ENCODE measurements around the gene NHERF1. TPM values are rescaled to one million over a fixed set of nuclear protein-coding genes. Genes with fewer than 3 reads are reported as not detected.

The NHERF1 gene
- total and polyA plus RNA-seq, 2 donors (not counting 3 experiments of a cell fraction or from before 2014, with no cell fraction given) = 24.4 to 26.9 TPM

DNA sequence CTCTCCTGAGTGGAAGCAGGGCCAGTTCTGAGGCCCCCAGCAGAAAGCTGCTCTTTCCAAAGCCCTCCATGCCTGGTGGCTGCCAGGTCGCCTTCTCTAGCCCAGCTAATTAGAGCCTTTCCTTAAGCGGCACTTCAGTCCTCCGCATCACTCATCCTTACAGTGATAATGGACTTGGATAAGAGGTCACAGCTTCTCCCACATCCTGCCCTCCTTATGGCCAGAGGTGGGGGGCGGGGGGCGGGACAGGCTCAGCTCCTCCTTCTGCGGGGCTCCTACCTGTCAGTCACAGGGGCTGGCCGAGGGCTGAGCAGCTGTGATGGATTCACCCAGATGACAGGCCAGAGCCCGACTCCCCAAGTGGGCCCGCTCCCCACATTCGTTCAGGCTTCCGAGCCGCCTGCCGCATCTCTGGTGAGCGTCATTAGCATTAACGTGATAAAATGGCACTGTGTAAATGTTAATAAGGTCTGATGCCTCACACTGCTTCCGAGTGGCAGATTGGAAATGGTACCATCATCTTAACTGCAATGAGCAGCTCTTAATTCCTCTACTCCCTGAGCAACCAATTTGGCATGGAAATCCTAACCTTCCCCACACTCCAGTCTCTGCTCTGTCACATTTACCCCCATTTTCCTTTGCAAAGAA is 70.0 kb downstream of the NHERF1 start:
- dilution Hi-C loops (cut with MboI; ENCODE audit: extremely low pct_ligation_motif_present, low sequenced_read_pairs) (no loop called here), intact Hi-C loops (cut with micrococcal nuclease) (no loop called here)
- FAIRE-seq (no peak), DNase-seq (ENCODE audit: low read depth, low spot score) (no peak)
- BruUV-seq (replicated peaks) = no TSS peak
- Histone ChIP-seq H3K79me2 (ENCODE audit: control insufficient read depth, insufficient read depth, low read length) (no peaks in the 10 kb centered on the region), H3K9me1 (replicated peaks; ENCODE audit: control insufficient read depth, extremely low read depth, insufficient read depth, low read length) (no peaks in the 10 kb centered on the region), H3K27ac (ENCODE audit: insufficient read depth, low read depth, low read length) (no peak overlapping the region), H3K4me1 (ENCODE audit: control insufficient read depth, extremely low read depth, insufficient read depth, low read length) (no peaks in the 10 kb centered on the region), H2AFZ (ENCODE audit: low read depth, low read length) (no peak overlapping the region), H3K4me3 (replicated peaks in 1 of 3; ENCODE audit: insufficient read depth in 1 of 3, low read depth in 1 of 3, low read length in 3 of 3) (no peak overlapping the region), H3K4me2 (ENCODE audit: insufficient read depth, low read length) (no peak overlapping the region), H3K9me3 (replicated peaks; ENCODE audit: control insufficient read depth, insufficient read depth, low read length) (no peaks in the 10 kb centered on the region), H3K9ac (replicated peaks; ENCODE audit: extremely low read depth, insufficient read depth, low read length) (no peak overlapping the region), H3K27me3 (ENCODE audit: control insufficient read depth in 2 of 2, insufficient read depth in 2 of 2, low read length in 2 of 2) (no peaks in the 10 kb centered on the region), H3K36me3 (ENCODE audit: control insufficient read depth in 2 of 2, extremely low read depth in 1 of 2, insufficient read depth in 2 of 2, low read length in 2 of 2) (peaks cover 0 to 10% of the 10 kb centered on the region in 2 experiments), H4K20me1 (replicated peaks; ENCODE audit: control insufficient read depth, extremely low read depth, insufficient read depth, low read length) (no peaks in the 10 kb centered on the region)
- CTCF ChIA-PET = interaction anchor here (0.8 to 1.3 kb wide), 3 partner anchors 28 to 147 kb away, joined by 3 to 4 read pairs (median 3); partner anchors contain the start of gene GRIN2C
- no peak for TF ChIP-seq EZH2 (IDR thresholded peaks at IDR 0.05; ENCODE audit: borderline replicate concordance, low read depth, low read length, severe bottlenecking)
- no peak for TF ChIP-seq POLR2A (IDR thresholded peaks at IDR 0.05; ENCODE audit: low read depth, low read length)
- TF ChIP-seq, protein P1, sequence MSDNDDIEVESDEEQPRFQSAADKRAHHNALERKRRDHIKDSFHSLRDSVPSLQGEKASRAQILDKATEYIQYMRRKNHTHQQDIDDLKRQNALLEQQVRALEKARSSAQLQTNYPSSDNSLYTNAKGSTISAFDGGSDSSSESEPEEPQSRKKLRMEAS (IDR thresholded peaks at IDR 0.05; ENCODE audit: insufficient read depth, insufficient read length) = no peak
- TF ChIP-seq JUN (IDR thresholded peaks at IDR 0.05; ENCODE audit: borderline replicate concordance, insufficient read depth, insufficient read length, low read depth) = no peak
- TF ChIP-seq, protein P2, sequence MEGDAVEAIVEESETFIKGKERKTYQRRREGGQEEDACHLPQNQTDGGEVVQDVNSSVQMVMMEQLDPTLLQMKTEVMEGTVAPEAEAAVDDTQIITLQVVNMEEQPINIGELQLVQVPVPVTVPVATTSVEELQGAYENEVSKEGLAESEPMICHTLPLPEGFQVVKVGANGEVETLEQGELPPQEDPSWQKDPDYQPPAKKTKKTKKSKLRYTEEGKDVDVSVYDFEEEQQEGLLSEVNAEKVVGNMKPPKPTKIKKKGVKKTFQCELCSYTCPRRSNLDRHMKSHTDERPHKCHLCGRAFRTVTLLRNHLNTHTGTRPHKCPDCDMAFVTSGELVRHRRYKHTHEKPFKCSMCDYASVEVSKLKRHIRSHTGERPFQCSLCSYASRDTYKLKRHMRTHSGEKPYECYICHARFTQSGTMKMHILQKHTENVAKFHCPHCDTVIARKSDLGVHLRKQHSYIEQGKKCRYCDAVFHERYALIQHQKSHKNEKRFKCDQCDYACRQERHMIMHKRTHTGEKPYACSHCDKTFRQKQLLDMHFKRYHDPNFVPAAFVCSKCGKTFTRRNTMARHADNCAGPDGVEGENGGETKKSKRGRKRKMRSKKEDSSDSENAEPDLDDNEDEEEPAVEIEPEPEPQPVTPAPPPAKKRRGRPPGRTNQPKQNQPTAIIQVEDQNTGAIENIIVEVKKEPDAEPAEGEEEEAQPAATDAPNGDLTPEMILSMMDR (IDR thresholded peaks at IDR 0.05; ENCODE audit: extremely low read depth in 1 of 2, insufficient read depth in 1 of 2, low read depth in 1 of 2, low read length in 2 of 2) = no peak
- TF ChIP-seq POLR2AphosphoS5 (IDR thresholded peaks at IDR 0.05; ENCODE audit: insufficient read depth, low read depth, low read length) = no peak
- TF ChIP-seq MYC (IDR thresholded peaks at IDR 0.05; ENCODE audit: low read depth, low read length) = no peak
- no peak for TF ChIP-seq GATA2 (IDR thresholded peaks at IDR 0.05; ENCODE audit: insufficient read depth, insufficient read length, low read depth, low read length)
- no peak for TF ChIP-seq FOS (IDR thresholded peaks at IDR 0.05; ENCODE audit: borderline replicate concordance, insufficient read depth, low read length)
- POLR2A ChIA-PET = no interaction called here

Small RNA genes within 50 kb of the gene (microRNA-seq; reads per million reads assigned to microRNA genes)
- 39.9 reads per million, percentile 44 among the genes with 10 or more reads in this experiment for gene MIR3615 (ENCODE audit: borderline number of aligned reads, borderline replicate concordance)

Other genes with a start within 250 kb of the NHERF1 start
- not detected in 2 replicates for gene CD300LB, start 217.2 kb upstream of the NHERF1 start, total RNA-seq
- not detected in 2 replicates for gene CD300LB, start 217.2 kb upstream of the NHERF1 start, polyA plus RNA-seq
- not detected in 2 replicates for gene CD300C, start 202.5 kb upstream of the NHERF1 start, total RNA-seq
- gene CD300C, start 202.5 kb upstream of the NHERF1 start, polyA plus RNA-seq = not detected in 2 replicates
- gene CD300H, start 181.1 kb upstream of the NHERF1 start, total RNA-seq = not detected in 2 replicates
- not detected in 2 replicates for gene CD300H, start 181.1 kb upstream of the NHERF1 start, polyA plus RNA-seq
- gene CD300LD, start 156.3 kb upstream of the NHERF1 start, total RNA-seq = not detected in 2 replicates
- not detected in 2 replicates for gene CD300LD, start 156.3 kb upstream of the NHERF1 start, polyA plus RNA-seq
- not detected in 2 replicates for gene CD300E, start 124.9 kb upstream of the NHERF1 start, total RNA-seq
- gene CD300E, start 124.9 kb upstream of the NHERF1 start, polyA plus RNA-seq = not detected in 2 replicates
- not detected in 2 replicates for gene CD300LF, start 35.7 kb upstream of the NHERF1 start, total RNA-seq
- gene CD300LF, start 35.7 kb upstream of the NHERF1 start, polyA plus RNA-seq = not detected in 2 replicates
- 0.21 TPM in 1 of 2 replicates, not detected in the other for gene RAB37, start 11.4 kb upstream of the NHERF1 start, total RNA-seq
- 0.10 and 0.11 TPM in 2 replicates for gene RAB37, start 11.4 kb upstream of the NHERF1 start, polyA plus RNA-seq
- 44.8 and 45.8 TPM in 2 replicates for gene NAT9, start 27.7 kb downstream of the NHERF1 start, total RNA-seq
- gene NAT9, start 27.7 kb downstream of the NHERF1 start, polyA plus RNA-seq = 37.2 and 39.3 TPM in 2 replicates
- gene GRIN2C, start 111.3 kb downstream of the NHERF1 start, total RNA-seq = 0.09 and 0.60 TPM in 2 replicates
- 0.03 and 0.04 TPM in 2 replicates for gene GRIN2C, start 111.3 kb downstream of the NHERF1 start, polyA plus RNA-seq
- gene FDXR, start 124.4 kb downstream of the NHERF1 start, total RNA-seq = 30.9 and 33.4 TPM in 2 replicates
- 19.7 and 20.4 TPM in 2 replicates for gene FDXR, start 124.4 kb downstream of the NHERF1 start, polyA plus RNA-seq
- gene FADS6, start 145.0 kb downstream of the NHERF1 start, total RNA-seq = not detected in 2 replicates
- gene FADS6, start 145.0 kb downstream of the NHERF1 start, polyA plus RNA-seq = not detected in 2 replicates
- not detected in 2 replicates for gene USH1G, start 174.6 kb downstream of the NHERF1 start, total RNA-seq
- not detected in 2 replicates for gene USH1G, start 174.6 kb downstream of the NHERF1 start, polyA plus RNA-seq
- not detected in 2 replicates for gene OTOP2, start 175.6 kb downstream of the NHERF1 start, total RNA-seq
- not detected in 2 replicates for gene OTOP2, start 175.6 kb downstream of the NHERF1 start, polyA plus RNA-seq
- gene OTOP3, start 187.3 kb downstream of the NHERF1 start, total RNA-seq = not detected in 2 replicates
- not detected in 2 replicates for gene OTOP3, start 187.3 kb downstream of the NHERF1 start, polyA plus RNA-seq
- gene HID1, start 224.1 kb downstream of the NHERF1 start, total RNA-seq = 36.8 and 41.4 TPM in 2 replicates
- 53.3 and 63.4 TPM in 2 replicates for gene HID1, start 224.1 kb downstream of the NHERF1 start, polyA plus RNA-seq
- gene CDR2L, start 239.0 kb downstream of the NHERF1 start, total RNA-seq = 34.9 and 36.7 TPM in 2 replicates
- 22.2 and 23.1 TPM in 2 replicates for gene CDR2L, start 239.0 kb downstream of the NHERF1 start, polyA plus RNA-seq